ENCODE measurements around the gene DGKQ. TPM values are rescaled to one million over a fixed set of nuclear protein-coding genes. Genes with fewer than 3 reads are reported as not detected.

DGKQ gene
- total RNA-seq, 1 donor from 2014 or later = 15.4 TPM

DNA sequence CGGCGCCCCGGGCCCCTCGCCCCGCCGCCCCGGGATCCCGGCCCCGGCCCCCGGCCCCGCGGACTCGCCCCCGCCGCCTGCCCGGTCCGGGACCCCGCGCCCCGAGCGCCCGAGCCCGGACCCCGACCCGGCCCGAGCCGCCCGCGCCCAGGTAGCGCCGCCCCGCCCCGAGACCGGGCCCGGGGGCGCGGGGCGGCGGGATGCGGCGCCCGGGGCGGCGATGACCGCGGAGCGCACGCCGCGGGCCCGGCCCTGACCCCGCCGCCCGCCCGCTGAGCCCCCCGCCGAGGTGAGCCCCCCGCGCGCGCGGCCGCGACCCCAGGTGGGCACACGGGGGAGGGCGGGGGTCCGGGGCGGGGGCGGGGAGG, 38.3 kb upstream of the DGKQ start:
- Mint-ChIP-seq H3K4me1 (ENCODE audit: low read depth) (peaks cover 14% of the 10 kb centered on the region), H3K27me3 (ENCODE audit: low read depth) (peaks cover 7% of the 10 kb centered on the region), H3K36me3 (ENCODE audit: low read depth) (peaks cover 4% of the 10 kb centered on the region), H3K27ac (ENCODE audit: unreplicated experiment) (no peak overlapping the region), H3K4me3 (ENCODE audit: unreplicated experiment) (no peak overlapping the region), H3K9me3 (ENCODE audit: low read depth) (peaks cover 3% of the 10 kb centered on the region)
- TF ChIP-seq, protein P1, sequence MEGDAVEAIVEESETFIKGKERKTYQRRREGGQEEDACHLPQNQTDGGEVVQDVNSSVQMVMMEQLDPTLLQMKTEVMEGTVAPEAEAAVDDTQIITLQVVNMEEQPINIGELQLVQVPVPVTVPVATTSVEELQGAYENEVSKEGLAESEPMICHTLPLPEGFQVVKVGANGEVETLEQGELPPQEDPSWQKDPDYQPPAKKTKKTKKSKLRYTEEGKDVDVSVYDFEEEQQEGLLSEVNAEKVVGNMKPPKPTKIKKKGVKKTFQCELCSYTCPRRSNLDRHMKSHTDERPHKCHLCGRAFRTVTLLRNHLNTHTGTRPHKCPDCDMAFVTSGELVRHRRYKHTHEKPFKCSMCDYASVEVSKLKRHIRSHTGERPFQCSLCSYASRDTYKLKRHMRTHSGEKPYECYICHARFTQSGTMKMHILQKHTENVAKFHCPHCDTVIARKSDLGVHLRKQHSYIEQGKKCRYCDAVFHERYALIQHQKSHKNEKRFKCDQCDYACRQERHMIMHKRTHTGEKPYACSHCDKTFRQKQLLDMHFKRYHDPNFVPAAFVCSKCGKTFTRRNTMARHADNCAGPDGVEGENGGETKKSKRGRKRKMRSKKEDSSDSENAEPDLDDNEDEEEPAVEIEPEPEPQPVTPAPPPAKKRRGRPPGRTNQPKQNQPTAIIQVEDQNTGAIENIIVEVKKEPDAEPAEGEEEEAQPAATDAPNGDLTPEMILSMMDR (IDR thresholded peaks at IDR 0.05) = no peak
- no peak for DNase-seq (ENCODE audit: low spot score)

DNA sequence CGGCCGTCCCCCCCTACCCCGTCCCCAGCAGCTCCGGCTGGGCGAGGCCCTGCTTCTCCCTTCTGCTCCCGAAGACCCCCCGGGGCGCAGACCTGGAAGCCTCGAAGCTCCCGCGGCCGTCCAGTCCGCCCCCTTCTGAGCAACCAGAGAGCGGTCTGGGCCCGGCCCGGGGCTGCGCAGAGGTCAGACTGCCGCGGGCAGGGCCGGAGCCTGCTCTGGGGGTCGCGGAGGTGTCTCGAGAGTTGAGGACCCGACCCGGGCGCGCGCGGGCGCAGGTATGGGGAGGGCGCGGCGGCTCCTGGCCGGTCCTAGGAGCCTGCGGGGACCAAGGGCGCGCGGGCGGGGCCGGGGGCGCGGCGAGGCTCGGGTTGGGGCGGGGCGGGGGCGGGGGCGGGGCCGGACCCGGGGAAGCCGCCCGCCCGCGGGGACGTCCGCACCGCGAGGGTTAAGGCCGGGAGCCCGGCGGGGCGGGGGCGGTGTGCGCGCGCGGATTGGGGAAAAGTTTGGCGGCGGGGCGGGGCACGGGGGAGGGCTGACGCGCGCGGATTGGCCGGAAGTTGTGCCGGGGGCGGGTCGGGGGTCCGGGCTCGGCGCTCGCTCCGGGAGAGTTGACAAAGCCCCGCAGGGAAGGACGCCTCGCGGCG, 37.8 kb upstream of the DGKQ start, which contains the start of gene FGFRL1:
Gene FGFRL1, plus strand, starts transcription at position 605 of the 644 bp plus-strand sequence. CDS start 860 bp downstream, outside the sequence.
- no peak for DNase-seq (ENCODE audit: low spot score)
- Mint-ChIP-seq H3K36me3 (ENCODE audit: low read depth) (peaks cover 4% of the 10 kb centered on the region), H3K4me3 (ENCODE audit: unreplicated experiment) (peak within 1 kb of the TSS; percentile 73), H3K9me3 (ENCODE audit: low read depth) (peaks cover 3% of the 10 kb centered on the region), H3K4me1 (ENCODE audit: low read depth) (peaks cover 14% of the 10 kb centered on the region), H3K27me3 (ENCODE audit: low read depth) (peaks cover 7% of the 10 kb centered on the region), H3K27ac (ENCODE audit: unreplicated experiment) (peak within 1 kb of the TSS; percentile 91)
- TF ChIP-seq, protein P1 (IDR thresholded peaks at IDR 0.05) = no peak

DNA sequence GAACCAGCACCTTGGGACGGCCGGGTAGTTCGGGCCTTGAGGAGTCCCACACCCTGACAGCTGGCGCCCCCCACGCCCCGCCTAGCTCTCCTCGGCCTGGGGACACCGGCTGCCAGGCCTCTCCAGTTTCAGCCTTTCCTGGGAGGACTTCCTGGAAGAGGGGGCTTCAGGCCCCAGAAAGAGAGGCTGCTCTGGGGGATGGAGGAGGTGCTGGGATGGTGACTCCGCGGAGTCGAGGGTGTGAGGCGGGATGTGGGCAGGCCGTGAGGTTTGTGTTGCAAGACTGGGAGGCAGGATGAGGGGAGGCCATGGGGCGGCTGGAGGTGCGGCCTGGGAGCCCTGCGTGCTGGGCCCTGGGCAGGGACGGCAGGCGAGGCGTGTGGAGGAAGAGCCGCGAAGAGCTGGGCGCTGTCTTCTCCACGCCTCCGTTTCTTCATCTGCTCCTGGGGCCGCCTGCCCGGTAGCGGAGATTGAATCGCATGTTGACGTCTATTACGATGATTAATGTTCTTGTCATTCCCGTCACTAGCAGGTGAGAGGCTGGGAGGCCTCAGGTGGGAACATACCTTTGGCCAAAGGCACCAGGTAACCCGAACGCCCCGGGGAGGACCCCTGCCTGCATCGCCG, 37.1 kb upstream of the DGKQ start:
- peaks cover 4% of the 10 kb centered on the region for H3K36me3 Mint-ChIP-seq (ENCODE audit: low read depth)
- H3K27me3 Mint-ChIP-seq (ENCODE audit: low read depth) = peaks cover 7% of the 10 kb centered on the region
- TF ChIP-seq, protein P1 (IDR thresholded peaks at IDR 0.05) = no peak
- peaks cover 3% of the 10 kb centered on the region for H3K9me3 Mint-ChIP-seq (ENCODE audit: low read depth)
- peak overlapping the region; percentile 91 for H3K27ac Mint-ChIP-seq (ENCODE audit: unreplicated experiment)
- no peak for DNase-seq (ENCODE audit: low spot score)
- H3K4me1 Mint-ChIP-seq (ENCODE audit: low read depth) = peaks cover 14% of the 10 kb centered on the region
- H3K4me3 Mint-ChIP-seq (ENCODE audit: unreplicated experiment) = peak overlapping the region; percentile 73

DNA sequence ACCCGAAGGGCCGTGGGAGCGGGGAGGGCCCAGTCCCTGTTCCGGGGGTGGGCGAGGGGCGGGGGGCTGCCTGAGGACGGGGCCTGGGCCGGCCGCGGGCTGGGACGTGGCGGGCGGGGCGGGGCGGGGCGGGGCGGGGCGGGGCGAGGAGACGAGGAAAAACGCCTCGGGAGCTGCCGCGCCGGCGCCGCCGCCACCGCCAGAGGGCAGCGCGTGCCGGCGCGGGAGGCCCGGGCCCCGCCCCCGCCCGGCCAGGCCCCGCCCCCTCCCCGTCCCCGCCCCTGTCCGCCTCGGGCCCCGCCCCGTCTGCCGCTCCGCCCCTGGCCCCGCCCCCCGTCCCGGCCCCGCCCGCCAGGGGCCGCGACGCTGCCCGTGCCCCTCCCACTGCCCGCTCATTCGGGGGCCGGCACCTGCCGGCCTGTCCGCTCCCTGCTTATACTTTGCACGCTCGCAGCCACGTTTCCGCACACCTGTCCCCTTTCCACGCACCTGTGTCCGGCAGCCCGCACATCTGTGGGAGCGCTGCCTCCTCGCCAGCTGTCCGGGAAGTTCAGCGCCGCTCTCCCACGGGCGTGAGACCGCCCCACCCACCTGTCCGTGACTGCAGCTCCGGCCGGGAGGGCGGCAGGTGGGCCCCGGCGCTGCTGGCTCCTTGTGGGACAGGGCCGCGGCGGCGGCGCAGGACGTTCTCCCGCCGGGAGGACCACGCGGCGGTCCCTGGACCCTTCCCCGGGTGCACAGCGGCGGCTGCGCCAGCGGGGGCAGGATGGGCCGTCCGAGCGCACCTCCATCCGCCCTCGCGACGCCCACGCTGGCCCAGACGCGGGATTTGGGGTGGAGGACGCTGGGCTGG, 36.4 kb upstream of the DGKQ start:
- no peak for DNase-seq (ENCODE audit: low spot score)
- H3K36me3 Mint-ChIP-seq (ENCODE audit: low read depth) = peaks cover 4% of the 10 kb centered on the region
- peaks cover 3% of the 10 kb centered on the region for H3K9me3 Mint-ChIP-seq (ENCODE audit: low read depth)
- TF ChIP-seq, protein P1 (IDR thresholded peaks at IDR 0.05) = peak; percentile 55
- H3K4me1 Mint-ChIP-seq (ENCODE audit: low read depth) = peaks cover 14% of the 10 kb centered on the region
- peaks cover 8% of the 10 kb centered on the region for H3K27me3 Mint-ChIP-seq (ENCODE audit: low read depth)
- peak overlapping the region; percentile 73 for H3K4me3 Mint-ChIP-seq (ENCODE audit: unreplicated experiment)
- peak overlapping the region; percentile 80 for H3K27ac Mint-ChIP-seq (ENCODE audit: unreplicated experiment)

All from chondrocyte (in vitro differentiated cells).